Cardiac fibroblast (primary cell): ENCODE results near the gene DEDD2.

ENCODE experiments used
- DNase-seq, 2 donors: peaks; one replicate each; pipeline versions ENCODE4 v3.0.0 to v3.0.0-alpha.2; 2010; ENCODE audit warnings: low read depth in 2 of 2
- H3K4me3 ChIP-seq, 2 donors: replicated peaks in 1 of 2; 1 replicate in 1 of 2; 2 replicates in 1 of 2; pipeline ENCODE4 v1.5.1; 2011; ENCODE audit warnings: low read depth in 2 of 2, low read length in 2 of 2, mild to moderate bottlenecking in 2 of 2, moderate library complexity in 1 of 2
- TF ChIP-seq, protein P1 (sequence below): IDR thresholded peaks from one replicate; pipeline ENCODE4 v1.5.1; 2011; ENCODE audit warnings: low read depth, mild to moderate bottlenecking, low read length, inconsistent platforms

Gene DEDD2

DNA sequence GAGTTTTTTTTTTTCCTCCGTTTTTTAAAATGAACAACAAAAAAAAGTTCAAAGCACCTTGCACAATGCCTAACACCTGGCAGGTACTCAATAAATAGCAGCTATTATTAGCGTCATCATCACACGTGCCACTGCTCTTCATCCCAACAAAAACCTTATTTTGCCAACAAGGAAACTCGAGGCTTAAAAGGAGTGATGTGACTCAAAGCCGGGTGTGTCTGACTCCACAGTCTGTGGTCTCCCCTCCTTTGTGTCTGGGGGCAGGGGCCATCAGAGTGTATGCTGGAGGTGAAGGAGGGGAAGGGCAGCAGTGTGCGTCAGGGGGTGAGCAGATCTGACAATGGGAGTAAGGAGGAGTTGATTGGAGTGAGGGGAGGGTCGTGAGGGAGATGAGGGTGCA is 51.2 kb downstream of the DEDD2 start:
- no peak for DNase-seq
- H3K4me3 ChIP-seq = no peak overlapping the region
- TF ChIP-seq, protein P1, sequence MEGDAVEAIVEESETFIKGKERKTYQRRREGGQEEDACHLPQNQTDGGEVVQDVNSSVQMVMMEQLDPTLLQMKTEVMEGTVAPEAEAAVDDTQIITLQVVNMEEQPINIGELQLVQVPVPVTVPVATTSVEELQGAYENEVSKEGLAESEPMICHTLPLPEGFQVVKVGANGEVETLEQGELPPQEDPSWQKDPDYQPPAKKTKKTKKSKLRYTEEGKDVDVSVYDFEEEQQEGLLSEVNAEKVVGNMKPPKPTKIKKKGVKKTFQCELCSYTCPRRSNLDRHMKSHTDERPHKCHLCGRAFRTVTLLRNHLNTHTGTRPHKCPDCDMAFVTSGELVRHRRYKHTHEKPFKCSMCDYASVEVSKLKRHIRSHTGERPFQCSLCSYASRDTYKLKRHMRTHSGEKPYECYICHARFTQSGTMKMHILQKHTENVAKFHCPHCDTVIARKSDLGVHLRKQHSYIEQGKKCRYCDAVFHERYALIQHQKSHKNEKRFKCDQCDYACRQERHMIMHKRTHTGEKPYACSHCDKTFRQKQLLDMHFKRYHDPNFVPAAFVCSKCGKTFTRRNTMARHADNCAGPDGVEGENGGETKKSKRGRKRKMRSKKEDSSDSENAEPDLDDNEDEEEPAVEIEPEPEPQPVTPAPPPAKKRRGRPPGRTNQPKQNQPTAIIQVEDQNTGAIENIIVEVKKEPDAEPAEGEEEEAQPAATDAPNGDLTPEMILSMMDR = no peak

DNA sequence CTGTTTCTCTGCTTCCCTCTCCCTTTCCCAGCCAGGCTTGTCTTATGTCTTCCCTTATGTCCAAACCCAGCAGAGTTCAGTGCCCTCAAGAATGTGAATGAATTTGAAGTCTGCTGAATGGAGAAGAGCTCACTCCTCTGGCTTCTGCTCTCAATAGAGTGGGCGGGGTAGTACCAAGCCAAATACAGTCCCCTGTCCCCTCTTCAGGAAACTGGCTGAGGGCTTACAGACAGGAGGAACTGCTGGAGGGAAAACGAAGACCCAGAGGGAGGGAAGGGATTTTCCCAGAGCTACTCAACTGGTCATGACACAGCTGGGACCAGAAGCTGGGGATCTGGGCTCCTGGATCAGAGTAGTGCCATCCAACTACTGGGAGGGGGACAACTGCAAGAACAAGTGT is 52.3 kb downstream of the DEDD2 start:
- no peak for DNase-seq
- H3K4me3 ChIP-seq = no peak overlapping the region
- TF ChIP-seq, protein P1 = no peak

DNA sequence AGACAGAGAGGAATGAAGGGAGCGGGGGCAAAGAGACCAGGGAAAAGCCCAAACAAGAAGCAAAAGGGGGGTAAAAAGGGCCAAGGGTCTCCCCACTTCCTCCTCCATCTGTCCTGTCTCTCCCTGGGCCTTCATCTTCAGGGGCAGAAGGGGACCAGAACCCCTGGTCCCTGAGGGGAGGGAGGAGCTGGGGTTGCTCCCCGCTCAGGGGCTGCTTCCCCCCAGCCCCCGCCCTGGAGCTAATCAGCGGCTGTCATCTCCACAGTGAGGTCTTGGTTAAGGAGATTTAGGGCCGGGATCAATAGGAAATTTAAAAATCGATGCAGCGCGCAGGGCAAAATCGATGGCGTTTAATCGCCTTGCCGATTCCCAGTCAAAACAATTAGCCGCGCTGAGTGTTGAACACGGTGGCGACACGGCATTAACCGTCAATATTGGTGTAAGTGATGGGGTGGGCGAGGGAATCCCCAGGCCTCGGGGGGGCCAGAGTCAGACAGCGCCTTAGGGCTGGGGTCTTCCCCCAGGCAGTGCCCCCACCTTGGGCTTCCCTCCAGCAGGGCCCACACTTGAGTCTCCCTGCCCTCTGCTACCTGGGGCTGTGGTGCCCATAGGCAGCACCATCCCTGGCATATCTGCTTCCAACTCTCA is 55.7 kb downstream of the DEDD2 start:
- no peak for DNase-seq
- no peak overlapping the region for H3K4me3 ChIP-seq
- TF ChIP-seq, protein P1 = no peak

DNA sequence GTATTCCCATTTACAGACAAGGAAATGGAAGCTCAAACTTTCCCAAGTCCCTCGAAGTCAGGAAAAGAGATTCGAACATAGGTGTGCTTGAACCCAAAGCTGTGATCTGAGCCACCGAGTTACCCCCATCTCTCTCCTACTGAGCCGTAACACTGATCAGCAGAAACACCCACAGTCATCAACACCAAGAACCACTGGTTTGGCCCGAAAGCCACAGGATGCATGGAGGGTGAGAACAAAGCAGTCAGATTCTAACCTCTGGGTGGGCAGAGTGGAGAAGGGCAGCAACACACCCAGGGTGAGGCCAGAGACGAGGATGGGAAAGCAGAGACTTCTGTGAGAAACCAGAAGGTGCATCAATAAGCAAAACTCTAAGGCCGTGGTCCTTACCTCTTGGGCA is 57.5 kb downstream of the DEDD2 start:
- DNase-seq = no peak
- H3K4me3 ChIP-seq = no peak overlapping the region
- TF ChIP-seq, protein P1 = no peak

DNA sequence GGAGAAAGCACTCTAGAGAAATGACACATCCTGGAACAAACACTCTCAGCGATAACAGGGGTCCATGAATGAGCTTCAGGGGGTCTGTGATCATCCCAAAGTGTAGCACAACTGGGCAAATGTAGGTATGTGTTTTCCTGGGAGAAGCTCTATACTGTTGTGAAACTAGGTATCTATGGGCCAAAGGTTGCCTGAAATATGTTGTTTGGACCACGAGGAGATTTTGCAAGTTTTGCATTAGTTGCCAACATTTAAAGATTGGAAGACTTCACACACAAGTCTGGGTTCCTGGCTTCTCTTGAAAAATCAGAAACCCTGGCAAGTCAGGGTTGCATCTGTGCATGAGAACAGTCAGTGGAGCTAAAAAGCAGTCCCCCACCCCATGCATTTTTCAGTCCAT is 58.6 kb downstream of the DEDD2 start:
- TF ChIP-seq, protein P1 = no peak
- DNase-seq = peak in 1 of 2 donors; percentile 44

DNA sequence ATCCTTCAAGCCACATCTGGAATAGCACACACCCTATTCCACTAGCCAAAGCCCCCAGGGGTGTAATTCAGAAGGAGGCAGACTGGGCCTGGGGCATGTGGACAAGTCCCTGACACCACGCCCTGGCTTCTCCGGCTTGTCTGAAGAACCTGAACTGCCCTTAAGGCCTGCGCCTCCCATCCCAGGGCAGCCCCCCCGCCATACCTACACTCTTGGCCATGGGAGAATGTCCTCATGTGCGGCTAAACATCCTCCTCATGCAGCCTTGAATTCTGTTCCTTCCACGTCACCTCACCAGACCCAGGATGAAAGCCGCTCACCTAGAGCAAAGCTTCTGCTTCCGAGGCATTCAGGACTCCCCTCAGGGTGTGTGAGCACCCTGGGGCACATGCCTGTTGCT is 60.9 kb downstream of the DEDD2 start:
- TF ChIP-seq, protein P1 = no peak
- H3K4me3 ChIP-seq = no peak overlapping the region
- no peak for DNase-seq

More for the DNA sequence above, 58.6 kb downstream of the DEDD2 start:
- no peak overlapping the region for H3K4me3 ChIP-seq

DNA sequence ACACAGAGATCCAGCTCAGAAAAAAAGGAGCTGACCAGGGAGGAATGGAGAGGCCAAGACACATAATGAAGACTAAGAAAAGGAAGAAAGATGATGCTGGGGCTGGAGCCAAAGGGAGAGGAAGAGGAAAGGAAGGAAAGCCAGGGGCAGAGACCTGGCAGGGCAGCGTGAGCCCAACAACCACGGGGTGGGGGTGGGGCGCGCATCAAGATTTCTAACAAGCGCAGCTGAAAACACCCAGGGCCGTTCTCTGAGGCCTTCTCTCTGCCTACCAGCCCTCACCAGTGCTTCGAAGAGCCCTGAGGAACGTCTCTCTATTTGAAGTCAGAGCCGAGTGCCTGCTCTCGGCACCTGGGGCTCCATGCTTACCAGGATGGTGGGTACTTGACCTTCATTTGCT is 61.7 kb downstream of the DEDD2 start:
- DNase-seq = no peak
- no peak overlapping the region for H3K4me3 ChIP-seq
- TF ChIP-seq, protein P1 = no peak
